ENCODE measurements around the gene DLG3. TPM values are rescaled to one million over a fixed set of nuclear protein-coding genes. Genes with fewer than 3 reads are reported as not detected.
"Not testable (repeated sequence)": the region's sequence is repeated elsewhere in the genome, so short reads cannot be mapped to it uniquely, and the experiment has no call there.

The DLG3 gene
- polyA plus RNA-seq, 3 donors, result 0.12 to 0.17 TPM; not detected in 1

DNA sequence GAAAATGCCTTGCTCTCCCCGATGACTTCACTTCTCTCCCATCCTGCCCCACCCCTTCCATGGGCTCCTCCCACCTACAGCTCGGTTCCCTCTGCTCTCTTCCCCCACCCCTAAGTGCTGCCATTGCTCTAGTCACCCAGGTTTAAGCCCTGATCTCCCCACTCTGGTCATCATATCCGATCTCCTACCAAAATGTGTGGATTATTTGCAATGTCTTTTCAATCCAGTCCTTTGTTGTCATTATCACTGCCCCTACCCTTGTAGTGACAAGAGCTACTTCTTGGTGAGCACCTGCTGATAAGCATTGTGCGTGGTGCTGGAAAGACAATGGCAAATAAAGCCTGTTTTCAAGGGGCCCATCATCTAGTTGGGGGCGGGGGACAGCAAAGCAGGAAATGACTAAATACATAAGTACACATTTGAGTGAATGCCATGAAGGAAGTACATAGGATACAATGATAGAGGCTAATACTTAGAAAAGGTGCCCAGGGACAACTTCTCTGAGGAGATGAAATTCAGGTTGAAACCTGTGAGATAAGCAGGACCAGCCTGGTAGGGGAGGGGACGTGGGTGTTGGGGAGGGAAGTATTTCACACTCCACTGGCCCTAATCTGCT, 63.8 kb downstream of the DLG3 start:
- peaks cover 0 to 16% (median 0%) of the 10 kb centered on the region in 3 donors for H3K27me3 Mint-ChIP-seq (ENCODE audit: low read depth in 3 of 3)
- H3K4me2 ChIP-seq (replicated peaks; ENCODE audit: extremely low read depth, low read length, poor library complexity, severe bottlenecking), result no peak overlapping the region
- intact Hi-C loops (cut with micrococcal nuclease), result no loop called here

DNA sequence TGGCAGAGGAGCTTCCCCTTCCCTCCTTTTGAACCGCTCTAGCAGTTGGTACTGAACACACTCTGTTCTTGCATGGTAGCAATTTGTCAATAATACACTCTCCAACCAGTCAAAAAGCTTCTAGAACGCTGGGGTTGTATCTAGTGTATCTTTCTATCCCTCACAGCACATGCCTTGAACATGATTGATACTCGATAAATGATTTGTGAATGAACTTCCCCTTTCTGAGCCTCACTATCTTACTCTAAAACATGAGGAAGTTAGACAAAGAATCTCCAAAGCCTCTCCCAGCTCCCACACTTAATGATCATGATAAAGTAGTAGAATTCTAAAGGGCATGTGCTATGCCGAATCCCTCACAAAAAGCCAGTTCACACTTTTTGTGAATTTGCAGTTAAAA, 64.4 kb downstream of the DLG3 start:
- Mint-ChIP-seq H3K36me3 (no peaks in the 10 kb centered on the region), H3K4me3 (no peak overlapping the region), H3K27ac (no peak overlapping the region), H3K9me3 (peaks cover 0 to 3% (median 2%) of the 10 kb centered on the region in 7 donors), H3K27me3 (ENCODE audit: low read depth in 3 of 3) (peaks cover 0 to 16% (median 0%) of the 10 kb centered on the region in 3 donors), H3K4me1 (peaks cover 1% of the 10 kb centered on the region)
- Histone ChIP-seq H3K4me1 (ENCODE audit: control insufficient read depth in 1 of 2, insufficient read depth in 2 of 2, low read length in 2 of 2) (no peaks in the 10 kb centered on the region), H3K36me3 (replicated peaks in 1 of 2; ENCODE audit: control insufficient read depth in 1 of 2, insufficient read depth in 2 of 2, low read length in 2 of 2) (no peaks in the 10 kb centered on the region), H4K20me1 (ENCODE audit: insufficient read depth, low read length) (no peaks in the 10 kb centered on the region), H3K27ac (ENCODE audit: low read depth in 1 of 2, low read length in 2 of 2) (no peak overlapping the region), H3K4me3 (replicated peaks in 1 of 3; ENCODE audit: low read depth in 2 of 3, low read length in 3 of 3) (no peak overlapping the region), H3K27me3 (ENCODE audit: control insufficient read depth in 2 of 2, insufficient read depth in 2 of 2, low read length in 2 of 2) (no peaks in the 10 kb centered on the region), H2AFZ (ENCODE audit: insufficient read depth, low read depth, low read length, poor library complexity, severe bottlenecking) (no peak overlapping the region), H3K9ac (ENCODE audit: insufficient read depth, low read length, poor library complexity, severe bottlenecking) (no peak overlapping the region), H3K4me2 (replicated peaks; ENCODE audit: extremely low read depth, low read length, poor library complexity, severe bottlenecking) (no peak overlapping the region), H3K79me2 (ENCODE audit: insufficient read depth, low read length) (no peaks in the 10 kb centered on the region), H3K9me3 (replicated peaks in 1 of 2; ENCODE audit: control insufficient read depth in 1 of 2, insufficient read depth in 1 of 2, low read length in 2 of 2) (no peaks in the 10 kb centered on the region)
- 100% methylated on average over 1 of the region's 4 CpGs for WGBS (ENCODE audit: insufficient coverage)
- no peak for DNase-seq
- no peak for TF ChIP-seq CTCF (IDR thresholded peaks at IDR 0.05)
- intact Hi-C loops (cut with micrococcal nuclease), result no loop called here

More for the DNA sequence above, 63.8 kb downstream of the DLG3 start:
- Histone ChIP-seq H3K36me3 (replicated peaks in 1 of 2; ENCODE audit: control insufficient read depth in 1 of 2, insufficient read depth in 2 of 2, low read length in 2 of 2) (no peaks in the 10 kb centered on the region), H4K20me1 (ENCODE audit: insufficient read depth, low read length) (no peaks in the 10 kb centered on the region), H3K79me2 (ENCODE audit: insufficient read depth, low read length) (no peaks in the 10 kb centered on the region), H3K4me1 (ENCODE audit: control insufficient read depth in 1 of 2, insufficient read depth in 2 of 2, low read length in 2 of 2) (no peaks in the 10 kb centered on the region), H3K27ac (ENCODE audit: low read depth in 1 of 2, low read length in 2 of 2) (no peak overlapping the region), H3K27me3 (ENCODE audit: control insufficient read depth in 2 of 2, insufficient read depth in 2 of 2, low read length in 2 of 2) (no peaks in the 10 kb centered on the region), H3K9ac (ENCODE audit: insufficient read depth, low read length, poor library complexity, severe bottlenecking) (no peak overlapping the region), H3K9me3 (replicated peaks in 1 of 2; ENCODE audit: control insufficient read depth in 1 of 2, insufficient read depth in 1 of 2, low read length in 2 of 2) (no peaks in the 10 kb centered on the region), H3K4me3 (replicated peaks in 1 of 3; ENCODE audit: low read depth in 2 of 3, low read length in 3 of 3) (no peak overlapping the region), H2AFZ (ENCODE audit: insufficient read depth, low read depth, low read length, poor library complexity, severe bottlenecking) (no peak overlapping the region)
- no peak for DNase-seq
- 100% methylated on average over 1 of the region's 6 CpGs for WGBS (ENCODE audit: insufficient coverage)
- H3K27ac Mint-ChIP-seq, result no peak overlapping the region
- TF ChIP-seq CTCF (IDR thresholded peaks at IDR 0.05), result no peak
- no peaks in the 10 kb centered on the region for H3K36me3 Mint-ChIP-seq
- peaks cover 1% of the 10 kb centered on the region for H3K4me1 Mint-ChIP-seq
- no peak overlapping the region for H3K4me3 Mint-ChIP-seq
- peaks cover 0 to 3% (median 0%) of the 10 kb centered on the region in 7 donors for H3K9me3 Mint-ChIP-seq

DNA sequence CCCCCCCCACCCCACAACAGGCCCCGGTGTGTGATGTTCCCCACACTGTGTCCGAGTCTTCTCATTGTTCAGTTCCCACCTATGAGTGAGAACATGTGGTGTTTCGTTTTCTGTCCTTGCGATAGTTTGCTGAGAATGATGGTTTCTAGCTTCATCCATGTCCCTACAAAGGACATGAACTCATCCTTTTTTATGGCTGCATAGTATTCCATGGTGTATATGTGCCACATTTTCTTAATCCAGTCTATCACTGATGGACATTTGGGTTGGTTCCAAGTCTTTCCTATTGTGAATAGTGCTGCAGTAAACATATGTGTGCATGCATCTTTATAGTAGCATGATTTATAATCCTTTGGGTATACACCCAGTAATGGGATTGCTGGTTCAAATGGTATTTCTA, 70.6 kb downstream of the DLG3 start:
- intact Hi-C loops (cut with micrococcal nuclease); H3K4me1 Mint-ChIP-seq; H3K4me2 ChIP-seq (replicated peaks; ENCODE audit: extremely low read depth, low read length, poor library complexity, severe bottlenecking); H3K9me3 ChIP-seq (replicated peaks in 1 of 2; ENCODE audit: control insufficient read depth in 1 of 2, insufficient read depth in 1 of 2, low read length in 2 of 2); H3K27me3 ChIP-seq (ENCODE audit: control insufficient read depth in 2 of 2, insufficient read depth in 2 of 2, low read length in 2 of 2); H3K4me3 Mint-ChIP-seq; DNase-seq; H3K36me3 Mint-ChIP-seq; H3K79me2 ChIP-seq (ENCODE audit: insufficient read depth, low read length); H3K4me3 ChIP-seq (replicated peaks in 1 of 3; ENCODE audit: low read depth in 2 of 3, low read length in 3 of 3); H3K27me3 Mint-ChIP-seq (ENCODE audit: low read depth in 3 of 3); H3K36me3 ChIP-seq (replicated peaks in 1 of 2; ENCODE audit: control insufficient read depth in 1 of 2, insufficient read depth in 2 of 2, low read length in 2 of 2); H2AFZ ChIP-seq (ENCODE audit: insufficient read depth, low read depth, low read length, poor library complexity, severe bottlenecking); H3K27ac ChIP-seq (ENCODE audit: low read depth in 1 of 2, low read length in 2 of 2); H3K4me1 ChIP-seq (ENCODE audit: control insufficient read depth in 1 of 2, insufficient read depth in 2 of 2, low read length in 2 of 2); H4K20me1 ChIP-seq (ENCODE audit: insufficient read depth, low read length); H3K27ac Mint-ChIP-seq; H3K9ac ChIP-seq (ENCODE audit: insufficient read depth, low read length, poor library complexity, severe bottlenecking): not testable (repeated sequence)
- no CpG with 5 or more reads among the region's 4 CpGs for WGBS (ENCODE audit: insufficient coverage)
- peaks cover 0 to 19% (median 8%) of the 10 kb centered on the region in 7 donors for H3K9me3 Mint-ChIP-seq

Measured in CD14-positive monocyte (primary cell).